Liver (tissue), 3 donors: ENCODE data around the gene TRIM6.
"Not testable (repeated sequence)": the region's sequence is repeated elsewhere in the genome, so short reads cannot be mapped to it uniquely, and the experiment has no call there.

Experiments
- ATF3 ChIP-seq: IDR thresholded peaks from 2 replicates; pipeline ENCODE4 v1.6.1; 2016; ENCODE audit warnings: antibody characterized with exemption
- CTCF ChIP-seq: fragments of 150-350 bp; IDR thresholded peaks from 2 replicates; pipeline ENCODE4 v1.5.1; 2017; ENCODE audit warnings: improper control_type of control experiment, low read depth, low read length; ENCODE audit not compliant: missing input control
- EGR1 ChIP-seq, 2 donors: IDR thresholded peaks; 2 replicates each; pipeline ENCODE4 v1.6.1; 2016 to 2018; ENCODE audit warnings: antibody characterized with exemption in 2 of 2, low read depth in 2 of 2
- FOXA1 ChIP-seq: IDR thresholded peaks from 2 replicates; pipeline ENCODE4 v1.6.1; 2016; ENCODE audit warnings: antibody characterized with exemption
- HNF4G ChIP-seq: IDR thresholded peaks from 2 replicates; pipeline ENCODE4 v1.6.1; 2016; ENCODE audit warnings: antibody characterized with exemption
- MAX ChIP-seq: IDR thresholded peaks from 2 replicates; pipeline ENCODE4 v1.6.1; 2016; ENCODE audit warnings: antibody characterized with exemption
- RAD21 ChIP-seq, 2 donors: IDR thresholded peaks; 2 replicates each; pipeline ENCODE4 v1.6.1; 2016; ENCODE audit warnings: antibody characterized with exemption in 2 of 2, mild to moderate bottlenecking in 2 of 2
- RXRA ChIP-seq, 2 donors: IDR thresholded peaks; 2 replicates each; pipeline ENCODE4 v1.6.1; 2017 to 2018; ENCODE audit warnings: antibody characterized with exemption in 2 of 2, mild to moderate bottlenecking in 1 of 2
- SP1 ChIP-seq: IDR thresholded peaks from 2 replicates; pipeline ENCODE4 v1.6.1; 2018; ENCODE audit warnings: antibody characterized with exemption, mild to moderate bottlenecking
- TAF1 ChIP-seq: conservative IDR thresholded peaks from 2 replicates; pipeline ENCODE4 v1.6.1; 2016; ENCODE audit warnings: antibody characterized with exemption, mild to moderate bottlenecking
- YY1 ChIP-seq: IDR thresholded peaks from 2 replicates; pipeline ENCODE4 v1.6.1; 2016; ENCODE audit warnings: antibody characterized with exemption, mild to moderate bottlenecking
- ZBTB33 ChIP-seq: IDR thresholded peaks from 2 replicates; pipeline ENCODE4 v1.6.1; 2016; ENCODE audit warnings: antibody characterized with exemption
- donor health status: healthy.
- donor health status: healthy.

- not testable (repeated sequence) for TF ChIP-seq MAX; CTCF; ZBTB33; TAF1; YY1; FOXA1; ATF3; SP1; HNF4G; EGR1 (IDR thresholded peaks at IDR 0.05; ENCODE audit: low read depth in 2 of 2); RAD21 (IDR thresholded peaks at IDR 0.05); RXRA (IDR thresholded peaks at IDR 0.05)
These were observed 6.4 kb downstream of the TRIM6 start for GRCh38 chr11:5602791-5603190.
